NK-92 (cell line): ENCODE results near the gene PIK3IP1.
"Not testable (repeated sequence)": the region's sequence is repeated elsewhere in the genome, so short reads cannot be mapped to it uniquely, and the experiment has no call there.

Experiments used
- DNase-seq: peaks from one replicate; lab custom pipeline; 2025; ENCODE audit not compliant: unreplicated experiment; lab: John Stamatoyannopoulos, UW

The PIK3IP1 gene, protein sequence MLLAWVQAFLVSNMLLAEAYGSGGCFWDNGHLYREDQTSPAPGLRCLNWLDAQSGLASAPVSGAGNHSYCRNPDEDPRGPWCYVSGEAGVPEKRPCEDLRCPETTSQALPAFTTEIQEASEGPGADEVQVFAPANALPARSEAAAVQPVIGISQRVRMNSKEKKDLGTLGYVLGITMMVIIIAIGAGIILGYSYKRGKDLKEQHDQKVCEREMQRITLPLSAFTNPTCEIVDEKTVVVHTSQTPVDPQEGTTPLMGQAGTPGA

DNA sequence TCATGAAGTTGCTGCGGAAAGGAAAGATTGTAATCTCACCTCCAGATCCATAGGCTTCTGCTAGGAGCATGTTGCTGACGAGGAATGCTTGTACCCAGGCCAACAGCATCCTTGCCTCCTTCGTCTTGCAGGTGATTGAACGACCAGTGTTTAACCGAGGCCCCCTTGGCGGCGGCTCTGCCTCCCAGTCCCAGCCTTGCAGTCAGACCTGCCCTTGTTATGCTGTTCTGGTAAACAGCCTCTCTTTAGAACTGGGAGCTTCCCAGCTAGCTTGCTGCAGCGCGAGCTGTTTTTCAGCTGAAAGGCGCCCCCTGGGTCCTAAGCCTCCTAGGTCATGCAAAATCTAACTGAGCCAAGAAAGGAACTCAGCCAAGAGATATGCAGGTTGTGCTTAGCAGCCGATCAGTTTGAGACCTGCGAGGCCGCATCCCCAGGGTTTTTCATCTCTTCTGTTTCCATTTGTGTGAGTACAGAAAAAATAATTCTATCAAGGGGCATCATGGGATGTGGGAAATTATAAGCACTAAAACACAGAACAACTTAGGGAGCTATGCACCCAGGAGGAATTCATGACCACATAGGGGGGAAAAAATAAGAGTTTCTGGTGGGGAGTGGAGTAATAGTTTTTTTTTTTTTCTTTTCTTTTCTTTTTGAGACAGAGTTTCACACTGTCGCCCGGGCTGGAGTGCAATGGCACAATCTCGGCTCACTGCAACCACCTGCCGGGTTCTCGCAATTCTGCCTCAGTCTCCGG, at the start of gene PIK3IP1:
PIK3IP1 (minus strand) TSS at position 253 of the 754 bp plus-strand sequence; CDS start at position 109, 144 bp downstream.
- DNase-seq, result no peak

GRCh38 chr22:31341386-31342088, 49.2 kb upstream of the PIK3IP1 start:
- no peak for DNase-seq

GRCh38 chr22:31340765-31341247, 48.5 kb upstream of the PIK3IP1 start:
- DNase-seq, result no peak

- no peak for DNase-seq
Observed at GRCh38 chr22:31340360-31340759, 48.1 kb upstream of the PIK3IP1 start.

DNA sequence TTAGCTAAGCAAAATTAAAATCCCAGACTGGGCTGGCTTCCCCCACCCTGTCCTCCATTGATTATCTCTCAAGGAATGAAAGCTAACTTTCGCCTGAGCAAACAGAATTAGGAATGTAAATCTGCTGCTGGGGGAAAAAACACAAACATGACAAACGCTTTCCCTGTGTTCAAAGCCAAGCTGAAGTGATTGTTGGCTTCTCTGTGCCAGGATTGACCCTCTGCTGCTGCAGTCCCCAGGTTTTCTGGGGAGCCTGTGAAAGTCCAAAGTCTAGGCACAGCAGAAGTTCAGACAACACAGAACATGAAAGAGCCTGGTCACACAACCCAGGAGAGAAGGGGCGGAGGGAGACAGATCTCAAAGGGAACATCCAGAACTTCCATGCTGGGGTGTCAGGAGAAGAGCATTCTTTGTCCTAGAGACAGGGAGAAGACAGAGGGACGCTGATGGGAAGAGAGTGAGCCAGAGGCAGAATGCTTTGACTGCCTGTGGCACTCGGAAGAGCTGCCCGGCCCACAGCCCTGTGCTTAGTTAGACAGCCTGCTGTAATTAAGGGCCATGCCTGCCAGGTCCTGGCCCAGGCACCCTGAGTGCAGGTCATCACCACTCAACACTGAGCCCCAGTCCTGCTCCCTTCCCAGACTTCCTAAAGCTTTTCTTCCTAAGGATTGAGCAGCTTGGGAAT, 47.0 kb upstream of the PIK3IP1 start:
- DNase-seq, result no peak

- no peak for DNase-seq
Observed at GRCh38 chr22:31337178-31337577, 44.9 kb upstream of the PIK3IP1 start.

DNA sequence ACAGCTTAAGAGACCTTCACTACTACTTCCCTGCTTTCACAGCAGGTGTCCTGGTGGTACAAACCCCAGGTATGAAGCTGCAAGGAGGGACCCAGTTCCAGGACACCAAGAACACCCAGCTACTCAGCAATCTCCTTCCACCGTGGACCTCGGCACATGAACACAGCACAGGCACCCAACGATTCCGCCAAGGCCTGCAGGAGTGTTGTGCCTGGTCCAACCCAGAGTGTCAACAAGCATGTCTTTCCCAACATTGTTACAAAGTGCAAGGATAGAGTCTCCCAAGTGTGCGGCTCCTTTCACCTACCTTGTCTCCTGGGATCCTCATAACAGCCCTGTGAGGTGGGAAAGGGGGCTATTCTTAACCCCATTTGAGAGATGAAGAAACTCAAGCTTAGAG, 42.0 kb upstream of the PIK3IP1 start:
- no peak for DNase-seq

GRCh38 chr22:31333641-31334040, 41.4 kb upstream of the PIK3IP1 start:
- no peak for DNase-seq

GRCh38 chr22:31332886-31333285, 40.6 kb upstream of the PIK3IP1 start:
- no peak for DNase-seq

DNA sequence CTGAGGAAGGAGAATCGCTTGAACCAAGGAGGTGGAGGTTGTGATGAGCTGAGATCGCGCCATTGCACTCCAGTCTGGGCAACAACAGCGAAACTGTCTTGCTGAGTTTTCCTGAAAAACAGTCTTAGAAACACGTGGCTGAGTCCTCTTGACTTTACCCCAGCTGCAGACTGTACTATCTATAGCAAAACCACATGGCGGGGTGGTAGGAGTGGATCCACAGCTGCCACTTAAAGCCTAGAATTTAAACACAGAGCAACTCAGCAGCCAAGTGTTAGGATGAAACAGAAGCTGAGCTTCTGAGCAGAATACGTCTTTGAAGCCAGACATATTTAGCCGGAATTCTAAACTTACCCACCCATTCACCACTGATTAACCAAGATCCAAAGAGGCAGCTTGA, 39.7 kb upstream of the PIK3IP1 start:
- DNase-seq, result no peak

DNA sequence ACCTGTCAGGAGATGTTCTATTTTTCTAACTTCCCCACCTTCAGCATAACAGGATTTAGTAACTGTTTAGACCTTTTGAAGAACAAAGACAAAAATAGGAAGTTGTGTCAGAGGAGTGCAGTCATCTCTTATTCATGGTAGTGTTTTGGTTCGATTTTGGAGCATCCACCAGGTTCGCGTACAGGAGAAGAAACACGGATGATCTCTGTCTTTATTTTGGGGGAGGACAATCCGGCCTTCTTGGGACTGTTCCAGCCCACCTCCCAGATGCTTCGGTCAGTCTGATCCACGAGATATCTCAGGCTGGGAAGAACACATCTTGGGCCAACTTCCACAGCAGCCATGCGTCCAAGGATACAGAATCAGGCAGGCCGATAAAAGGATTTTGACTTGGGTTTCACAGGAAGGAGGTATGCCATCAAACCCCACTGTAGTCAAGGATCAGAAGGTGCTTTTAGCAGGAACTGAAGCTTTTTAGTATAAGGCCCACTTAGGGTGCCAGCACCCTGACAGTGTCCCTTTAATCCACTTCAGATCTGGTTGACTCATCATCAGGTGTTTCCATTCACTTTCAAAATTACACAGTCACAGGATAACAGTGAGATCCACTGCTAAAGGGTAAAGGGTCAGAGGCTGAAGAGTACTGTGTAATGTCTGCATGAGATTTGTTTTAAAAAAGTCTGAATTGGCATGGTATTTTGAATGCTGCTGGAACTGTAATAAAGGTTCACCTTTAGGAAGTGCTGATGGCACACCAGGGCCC, 37.3 kb upstream of the PIK3IP1 start:
- DNase-seq, result no peak

DNA sequence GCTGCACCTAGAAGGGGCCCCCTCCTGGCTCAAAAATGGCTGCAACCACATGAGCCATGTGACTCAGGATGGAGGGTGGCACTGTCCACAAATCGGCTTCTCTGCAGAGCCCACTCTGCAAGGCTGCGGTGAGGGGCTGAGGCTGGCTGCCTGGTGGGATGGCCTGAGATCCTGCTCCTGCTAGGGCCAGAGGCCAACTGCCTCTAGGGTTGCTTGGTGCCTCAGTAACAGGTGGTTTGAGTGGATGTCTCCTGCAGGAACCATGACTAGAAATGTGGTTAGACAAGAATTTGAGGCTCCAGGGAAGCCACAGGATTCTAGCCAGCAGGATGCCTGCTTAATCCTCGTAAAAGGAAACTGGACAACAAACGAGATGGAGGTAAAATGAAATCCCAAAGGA, 36.7 kb upstream of the PIK3IP1 start:
- DNase-seq, result no peak

DNA sequence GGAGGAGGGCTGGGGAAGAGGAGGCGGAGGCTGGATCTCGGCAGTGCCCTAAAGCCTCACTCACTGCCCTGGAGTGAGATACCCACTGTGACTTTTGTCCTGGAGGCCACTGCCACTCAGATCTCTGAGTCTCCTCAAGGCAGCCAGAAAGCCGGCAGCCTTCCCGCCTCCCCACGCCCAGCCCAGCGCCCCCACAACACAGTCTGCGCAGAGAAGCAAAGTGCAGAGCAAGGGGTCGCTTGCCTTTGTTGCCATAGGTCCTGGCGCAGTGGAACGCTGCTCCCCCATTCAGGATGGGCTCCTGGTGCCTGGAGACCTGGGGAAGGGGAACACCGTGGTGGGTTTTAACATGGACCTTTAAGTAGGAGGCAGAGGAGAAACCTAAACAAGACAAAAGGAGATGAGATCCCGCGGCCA, 36.3 kb upstream of the PIK3IP1 start:
- no peak for DNase-seq

DNA sequence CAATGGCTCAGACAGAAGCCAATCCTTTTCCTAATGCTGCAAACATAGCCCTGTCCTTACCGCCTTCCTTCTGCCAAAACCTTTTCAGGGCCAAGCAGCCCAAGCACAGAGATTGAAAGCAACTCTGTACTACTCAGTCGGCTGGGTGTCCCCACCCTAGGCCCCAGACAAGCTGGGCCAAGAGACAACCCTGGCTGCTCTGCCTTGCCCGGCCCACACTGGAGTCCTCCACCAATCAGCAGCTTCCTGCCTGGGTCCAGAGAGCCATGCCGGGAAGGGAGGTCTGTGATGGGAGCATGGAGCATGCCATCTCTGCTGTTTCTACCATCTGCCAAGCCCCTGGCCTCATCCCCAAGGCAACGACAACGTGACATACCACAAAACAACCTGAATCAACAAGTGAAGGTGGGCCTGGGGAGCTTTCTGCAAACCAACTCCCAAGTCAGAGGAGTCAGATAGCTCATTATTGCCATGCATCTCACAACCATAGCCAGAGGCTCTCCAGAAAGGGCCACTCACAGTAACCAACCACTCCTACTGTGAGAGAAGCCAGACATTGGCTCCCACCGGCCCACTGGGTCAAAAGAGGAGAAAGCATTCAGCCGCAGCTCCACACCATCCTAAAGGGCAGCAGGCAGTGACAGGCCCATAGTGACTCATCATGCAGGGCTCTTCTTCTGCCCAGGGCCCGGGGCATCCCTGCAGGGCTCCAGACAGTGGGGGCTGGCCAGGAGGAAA, 35.7 kb upstream of the PIK3IP1 start:
- no peak for DNase-seq

- no peak for DNase-seq
Observed at GRCh38 chr22:31326877-31327276, 34.6 kb upstream of the PIK3IP1 start.

DNA sequence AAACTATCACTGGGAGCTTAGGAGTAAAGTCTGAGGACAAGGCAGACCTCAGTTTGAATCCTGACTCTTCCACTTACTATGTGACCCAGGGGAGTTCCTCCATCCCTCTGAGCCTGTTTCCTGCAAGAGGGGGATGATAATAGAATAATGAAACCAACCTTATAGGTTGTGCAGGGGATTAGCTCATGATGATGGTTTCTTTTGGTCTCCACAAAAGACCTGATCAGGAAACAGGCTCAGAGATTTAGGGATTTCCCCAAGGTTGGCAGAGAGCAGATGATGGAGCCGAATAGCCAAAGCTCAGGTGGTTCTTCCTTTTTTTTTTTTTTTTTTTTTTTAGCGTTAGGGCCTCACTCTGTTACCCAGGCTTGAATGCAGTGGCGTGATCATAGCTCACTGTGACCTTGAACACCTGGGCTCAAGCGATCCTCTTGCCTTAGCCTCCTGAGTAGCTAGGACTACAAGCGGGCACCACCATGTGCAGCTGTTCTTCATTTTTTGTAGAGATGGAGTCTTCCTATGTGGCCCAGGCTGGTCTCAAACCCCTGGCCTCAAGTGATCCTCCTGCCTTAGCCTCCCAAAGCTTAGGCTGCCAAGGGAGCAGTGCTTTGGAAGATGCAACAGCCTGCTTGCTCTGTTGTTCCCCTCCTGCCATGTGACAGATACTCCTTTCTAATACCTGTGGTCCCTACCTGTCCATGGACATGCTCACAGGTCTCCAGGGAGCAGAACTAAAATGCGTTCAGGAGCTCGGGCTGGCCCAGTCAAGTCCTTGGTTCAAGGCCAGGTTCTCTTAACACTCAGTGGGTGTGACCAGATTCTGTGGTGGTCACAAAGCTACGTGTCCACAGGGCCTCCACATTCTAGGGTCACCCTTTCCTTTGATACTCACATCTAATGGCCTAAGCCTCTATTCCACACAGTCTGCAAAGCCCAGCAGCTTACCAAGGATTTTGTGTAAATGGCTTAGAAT, 31.6 kb upstream of the PIK3IP1 start:
- DNase-seq, result no peak

DNA sequence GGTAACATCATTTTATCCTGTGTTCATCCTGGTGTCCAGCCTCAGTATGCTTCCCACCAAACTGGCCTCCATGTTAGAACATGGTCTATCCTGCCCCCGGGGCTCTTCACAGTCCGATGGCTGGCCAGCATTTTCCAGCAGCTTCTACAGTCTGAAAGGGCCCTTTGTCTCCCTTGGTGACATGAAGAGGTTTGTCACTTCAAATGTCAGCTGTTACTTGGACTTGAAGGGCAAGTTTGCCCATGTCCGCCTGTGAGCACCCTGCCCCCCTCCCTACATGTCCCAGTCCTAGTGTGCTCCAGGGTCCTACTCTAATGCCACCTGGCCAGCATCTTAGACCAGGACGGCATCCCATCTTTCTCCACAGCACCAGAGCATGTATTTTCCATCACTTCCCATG, 29.1 kb upstream of the PIK3IP1 start:
- DNase-seq, result no peak

DNA sequence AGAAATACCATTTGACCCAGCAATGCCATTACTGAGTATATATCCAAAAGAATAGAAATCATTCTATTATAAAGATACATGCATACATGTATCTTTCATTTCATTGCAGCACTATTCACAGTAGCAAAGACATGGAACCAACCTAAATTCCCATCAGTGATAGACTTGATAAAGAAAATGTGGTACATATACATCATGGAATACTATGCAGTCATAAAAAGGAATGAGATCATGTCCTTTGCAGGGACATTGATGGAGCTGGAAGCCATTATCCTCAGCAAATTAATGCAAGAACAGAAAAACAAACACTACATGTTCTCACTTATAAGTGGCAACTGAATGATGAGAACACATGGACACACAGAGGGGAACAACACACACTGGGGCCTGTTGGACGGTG, 21.9 kb upstream of the PIK3IP1 start:
- DNase-seq, result not testable (repeated sequence)
